ENCODE data around the gene ONECUT3. TPM values are rescaled to one million over a fixed set of nuclear protein-coding genes. Genes with fewer than 3 reads are reported as not detected.

ONECUT3 gene
- total RNA-seq, 2 experiments from 2014 or later = not detected

GRCh38 chr19:1761528-1762242 lies 8.4 kb downstream of the ONECUT3 start:
- BruUV-seq (replicated peaks) = no TSS peak
- Histone ChIP-seq H3K36me3 (ENCODE audit: insufficient read depth, low read length) (no peaks in the 10 kb centered on the region), H3K79me2 (ENCODE audit: insufficient read depth, low read depth, low read length) (no peaks in the 10 kb centered on the region), H3K4me1 (ENCODE audit: insufficient read depth, low read length, poor library complexity, severe bottlenecking) (peaks cover 3% of the 10 kb centered on the region), H2AFZ (ENCODE audit: low read length) (no peak overlapping the region), H3K27ac (ENCODE audit: low read depth, low read length, poor library complexity, severe bottlenecking) (no peak overlapping the region), H3K4me2 (ENCODE audit: low read length) (no peak overlapping the region), H3K9me2 (ENCODE audit: insufficient read depth, low read length) (no peaks in the 10 kb centered on the region), H3K4me3 (ENCODE audit: low read depth, low read length, poor library complexity, severe bottlenecking) (no peak overlapping the region), H3K9me3 (ENCODE audit: low read length) (no peaks in the 10 kb centered on the region), H4K20me1 (ENCODE audit: insufficient read depth, low read length) (no peaks in the 10 kb centered on the region)
- intact Hi-C loops (cut with micrococcal nuclease; ENCODE audit: unreplicated experiment) = no loop called here
- TF ChIP-seq EZH2phosphoT487 (IDR thresholded peaks at IDR 0.05; ENCODE audit: borderline replicate concordance, low read depth, low read length) (no peak), CTCF (conservative IDR thresholded peaks at IDR 0.05; ENCODE audit: low read length) (no peak)
- ChIA-PET POLR2A (no interaction called here), CTCF (ENCODE audit: unreplicated experiment) (no interaction called here)
- DNase-seq (ENCODE audit: low spot score) = no peak

- Histone ChIP-seq H3K4me1 (ENCODE audit: insufficient read depth, low read length, poor library complexity, severe bottlenecking) (peaks cover 10% of the 10 kb centered on the region), H3K27ac (ENCODE audit: low read depth, low read length, poor library complexity, severe bottlenecking) (no peak overlapping the region), H2AFZ (ENCODE audit: low read length) (no peak overlapping the region), H4K20me1 (ENCODE audit: insufficient read depth, low read length) (no peaks in the 10 kb centered on the region), H3K79me2 (ENCODE audit: insufficient read depth, low read depth, low read length) (no peaks in the 10 kb centered on the region), H3K36me3 (ENCODE audit: insufficient read depth, low read length) (no peaks in the 10 kb centered on the region), H3K4me3 (ENCODE audit: low read depth, low read length, poor library complexity, severe bottlenecking) (no peak overlapping the region), H3K9me3 (ENCODE audit: low read length) (no peaks in the 10 kb centered on the region), H3K9me2 (ENCODE audit: insufficient read depth, low read length) (no peaks in the 10 kb centered on the region), H3K4me2 (ENCODE audit: low read length) (no peak overlapping the region)
- DNase-seq (ENCODE audit: low spot score) = no peak
- intact Hi-C loops (cut with micrococcal nuclease; ENCODE audit: unreplicated experiment) = no loop called here
- ChIA-PET CTCF (ENCODE audit: unreplicated experiment) (no interaction called here), POLR2A (no interaction called here)
- no TSS peak for BruUV-seq (replicated peaks)
- TF ChIP-seq CTCF (conservative IDR thresholded peaks at IDR 0.05; ENCODE audit: low read length) = no peak
- no peak for TF ChIP-seq EZH2phosphoT487 (IDR thresholded peaks at IDR 0.05; ENCODE audit: borderline replicate concordance, low read depth, low read length)
Observed at GRCh38 chr19:1762243-1763117, 9.2 kb downstream of the ONECUT3 start.

Measured in OCI-LY7 (cell line).